Measurements from ENCODE around the gene MGAT5. TPM values are rescaled to one million over a fixed set of nuclear protein-coding genes. Genes with fewer than 3 reads are reported as not detected.

The MGAT5 gene
- total RNA-seq, 2 donors from 2014 or later: 61.7 to 63.2 TPM

DNA sequence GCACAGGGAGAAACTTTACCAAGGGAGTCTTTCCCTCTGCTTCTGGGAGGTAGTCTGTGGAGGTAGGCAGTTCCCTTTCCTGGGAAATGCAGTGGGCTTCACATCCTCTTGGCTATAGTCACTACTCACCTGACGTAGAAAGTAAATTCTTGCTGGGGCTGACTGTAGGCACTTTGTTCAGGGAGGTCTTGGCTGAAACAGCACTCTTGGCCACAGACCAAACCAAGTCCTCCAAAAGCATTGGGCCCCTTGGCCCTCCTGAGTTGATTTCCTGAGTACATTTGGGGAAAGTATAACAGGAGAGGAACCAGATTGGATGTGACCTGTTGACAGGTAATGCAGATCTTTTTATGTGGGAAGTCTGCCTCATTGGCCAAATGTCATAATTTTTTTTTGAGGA, 108.9 kb downstream of the MGAT5 start:
- Histone ChIP-seq H3K27ac (no peak overlapping the region), H3K9ac (ENCODE audit: low read depth in 2 of 2, low read length in 2 of 2) (no peak overlapping the region), H3K9me3 (no peaks in the 10 kb centered on the region), H3K27me3 (no peaks in the 10 kb centered on the region), H3K4me1 (no peaks in the 10 kb centered on the region), H3K4me3 (no peak overlapping the region), H3K36me3 (no peaks in the 10 kb centered on the region)
- intact Hi-C loops (cut with DNase I): no loop called here
- no peak for DNase-seq
- TF ChIP-seq, protein P1, sequence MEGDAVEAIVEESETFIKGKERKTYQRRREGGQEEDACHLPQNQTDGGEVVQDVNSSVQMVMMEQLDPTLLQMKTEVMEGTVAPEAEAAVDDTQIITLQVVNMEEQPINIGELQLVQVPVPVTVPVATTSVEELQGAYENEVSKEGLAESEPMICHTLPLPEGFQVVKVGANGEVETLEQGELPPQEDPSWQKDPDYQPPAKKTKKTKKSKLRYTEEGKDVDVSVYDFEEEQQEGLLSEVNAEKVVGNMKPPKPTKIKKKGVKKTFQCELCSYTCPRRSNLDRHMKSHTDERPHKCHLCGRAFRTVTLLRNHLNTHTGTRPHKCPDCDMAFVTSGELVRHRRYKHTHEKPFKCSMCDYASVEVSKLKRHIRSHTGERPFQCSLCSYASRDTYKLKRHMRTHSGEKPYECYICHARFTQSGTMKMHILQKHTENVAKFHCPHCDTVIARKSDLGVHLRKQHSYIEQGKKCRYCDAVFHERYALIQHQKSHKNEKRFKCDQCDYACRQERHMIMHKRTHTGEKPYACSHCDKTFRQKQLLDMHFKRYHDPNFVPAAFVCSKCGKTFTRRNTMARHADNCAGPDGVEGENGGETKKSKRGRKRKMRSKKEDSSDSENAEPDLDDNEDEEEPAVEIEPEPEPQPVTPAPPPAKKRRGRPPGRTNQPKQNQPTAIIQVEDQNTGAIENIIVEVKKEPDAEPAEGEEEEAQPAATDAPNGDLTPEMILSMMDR (IDR thresholded peaks at IDR 0.05): no peak

DNA sequence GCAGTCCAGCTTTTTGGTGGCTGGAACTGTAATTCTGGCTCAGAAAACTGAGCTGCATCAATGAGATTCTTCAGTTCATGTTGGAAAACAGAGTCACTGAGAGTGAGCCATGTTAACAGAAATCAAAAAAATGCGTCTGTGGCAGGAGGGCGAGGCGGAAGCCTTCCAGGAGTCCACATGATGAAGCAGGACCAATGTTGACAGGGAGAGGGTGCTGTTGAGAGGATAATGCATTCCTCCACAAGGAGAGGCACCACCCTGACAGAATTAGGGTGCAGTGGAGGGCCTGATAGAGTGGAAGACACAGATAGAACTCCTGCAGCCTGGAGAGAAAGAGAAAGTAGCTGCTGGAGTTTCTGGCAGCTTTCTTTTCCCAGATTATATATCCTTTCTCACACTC, 111.5 kb downstream of the MGAT5 start:
- H3K36me3 ChIP-seq: no peaks in the 10 kb centered on the region
- no peaks in the 10 kb centered on the region for H3K27me3 ChIP-seq
- H3K9ac ChIP-seq (ENCODE audit: low read depth in 2 of 2, low read length in 2 of 2): no peak overlapping the region
- no peak overlapping the region for H3K27ac ChIP-seq
- H3K4me3 ChIP-seq: no peak overlapping the region
- H3K4me1 ChIP-seq: peaks cover 6% of the 10 kb centered on the region
- intact Hi-C loops (cut with DNase I): no loop called here
- TF ChIP-seq, protein P1 (IDR thresholded peaks at IDR 0.05): no peak
- H3K9me3 ChIP-seq: no peaks in the 10 kb centered on the region
- DNase-seq: no peak

DNA sequence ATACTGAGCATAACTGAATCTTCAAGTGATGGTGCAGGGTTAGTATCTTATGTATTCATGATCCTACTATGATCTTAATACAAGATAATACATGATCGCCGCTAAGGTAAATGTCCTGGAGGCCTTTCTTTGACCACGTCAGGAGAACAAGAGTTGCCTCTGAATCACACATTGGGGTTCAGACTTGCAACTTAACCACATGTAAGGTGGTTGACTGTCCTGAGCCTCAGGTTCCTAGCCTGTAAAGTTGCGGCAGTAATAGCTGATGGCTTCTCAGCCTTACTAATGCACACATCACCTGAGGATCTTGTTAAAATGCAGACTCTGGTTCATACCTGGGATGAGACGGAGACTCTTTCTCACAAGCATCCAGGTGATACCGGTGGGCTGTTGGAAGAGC, 112.5 kb downstream of the MGAT5 start:
- H3K27ac ChIP-seq: no peak overlapping the region
- TF ChIP-seq, protein P1 (IDR thresholded peaks at IDR 0.05): no peak
- no peak overlapping the region for H3K9ac ChIP-seq (ENCODE audit: low read depth in 2 of 2, low read length in 2 of 2)
- no peaks in the 10 kb centered on the region for H3K27me3 ChIP-seq
- no peak overlapping the region for H3K4me3 ChIP-seq
- no peaks in the 10 kb centered on the region for H3K9me3 ChIP-seq
- no peaks in the 10 kb centered on the region for H3K36me3 ChIP-seq
- DNase-seq: no peak
- intact Hi-C loops (cut with DNase I): no loop called here
- peaks cover 8% of the 10 kb centered on the region for H3K4me1 ChIP-seq

DNA sequence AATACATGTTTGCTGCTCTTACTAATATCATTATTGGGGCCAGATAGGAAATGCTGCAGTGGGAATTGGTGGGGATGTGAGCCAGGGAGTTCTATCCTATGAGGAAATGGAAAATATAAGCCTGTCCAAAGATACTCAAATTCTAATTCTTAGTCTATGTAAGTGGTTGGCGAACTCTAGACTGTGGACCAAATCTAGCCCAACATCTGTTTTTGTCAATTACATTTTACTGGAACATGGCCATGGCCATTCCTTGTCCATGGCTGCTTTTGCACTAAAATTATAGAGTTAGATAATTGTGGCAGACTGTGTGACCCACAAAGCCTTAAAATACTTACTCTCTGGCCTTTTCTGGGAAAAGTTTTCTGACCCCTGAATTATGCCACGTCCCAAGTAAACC, 113.3 kb downstream of the MGAT5 start:
- Histone ChIP-seq H3K9me3 (no peaks in the 10 kb centered on the region), H3K27me3 (no peaks in the 10 kb centered on the region), H3K36me3 (no peaks in the 10 kb centered on the region), H3K4me1 (peaks cover 8% of the 10 kb centered on the region), H3K9ac (ENCODE audit: low read depth in 2 of 2, low read length in 2 of 2) (no peak overlapping the region), H3K4me3 (no peak overlapping the region), H3K27ac (no peak overlapping the region)
- TF ChIP-seq, protein P1 (IDR thresholded peaks at IDR 0.05): no peak
- DNase-seq: no peak
- intact Hi-C loops (cut with DNase I): no loop called here

DNA sequence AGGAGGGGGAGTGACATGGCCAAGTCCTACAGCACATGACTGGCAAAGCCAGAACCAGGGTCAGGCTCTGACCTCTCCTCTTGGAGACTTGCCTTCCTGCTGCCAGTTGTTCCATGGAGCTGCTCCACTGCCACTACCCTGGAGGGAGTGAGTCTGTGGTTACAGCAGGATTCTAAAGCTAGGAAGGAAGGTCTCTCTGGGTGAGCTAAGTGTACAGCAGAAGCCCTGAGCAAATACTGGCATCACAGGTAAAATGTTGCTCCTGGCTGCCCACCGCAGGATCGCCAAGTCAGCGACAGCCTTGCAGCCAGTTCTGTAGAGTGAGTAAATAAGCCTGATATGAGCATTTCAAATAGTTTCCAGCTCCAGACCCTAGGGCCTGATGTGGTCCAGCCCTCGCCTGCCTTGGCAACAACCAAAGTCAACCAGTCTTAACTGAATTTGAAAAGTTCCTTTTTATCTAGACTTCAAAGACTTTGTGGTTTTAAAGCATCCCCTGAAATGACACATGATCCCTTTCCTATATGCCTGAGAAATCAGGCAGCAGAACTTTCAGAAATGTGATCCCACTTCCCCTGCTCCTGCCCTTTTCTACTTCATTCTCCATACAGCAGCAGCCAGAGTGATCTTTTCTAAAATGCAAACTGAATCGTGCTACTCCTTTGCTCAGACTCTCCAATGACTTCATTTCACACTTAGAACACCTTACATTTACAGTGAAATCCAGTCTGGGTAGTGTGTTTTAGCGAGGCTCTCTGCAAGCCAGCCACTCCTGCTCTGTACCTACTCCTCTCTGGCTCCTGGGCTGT, 114.3 kb downstream of the MGAT5 start:
- Histone ChIP-seq H3K4me3 (no peak overlapping the region), H3K4me1 (peaks cover 8% of the 10 kb centered on the region), H3K9ac (ENCODE audit: low read depth in 2 of 2, low read length in 2 of 2) (no peak overlapping the region), H3K9me3 (no peaks in the 10 kb centered on the region), H3K36me3 (no peaks in the 10 kb centered on the region), H3K27me3 (no peaks in the 10 kb centered on the region), H3K27ac (no peak overlapping the region)
- intact Hi-C loops (cut with DNase I): no loop called here
- DNase-seq: no peak
- TF ChIP-seq, protein P1 (IDR thresholded peaks at IDR 0.05): no peak
